HepG2 (cell line): ENCODE results near the gene SPNS1. TPM values are rescaled to one million over a fixed set of nuclear protein-coding genes. Genes with fewer than 3 reads are reported as not detected.

Experiments
- ATF7-NPFF ChIP-seq: sonication (generic); formaldehyde crosslinking; IDR thresholded peaks from 2 replicates; pipeline ENCODE4 v1.8.1; 2023; ENCODE audit warnings: mild to moderate bottlenecking, low read depth, missing genetic modification reagents, moderate library complexity
- CBX1 ChIP-seq: IDR thresholded peaks from one replicate; pipeline ENCODE4 v1.6.1; 2016; ENCODE audit warnings: antibody characterized with exemption, low read depth
- KDM6A ChIP-seq: IDR thresholded peaks from 2 replicates; pipeline ENCODE4 v1.6.1; 2016; ENCODE audit warnings: low read depth
- NR2F1 ChIP-seq, 2 experiments: fragments of 450-650 bp in 1 of 2; formaldehyde crosslinking in 1 of 2; IDR thresholded peaks; 2 replicates each; pipeline versions ENCODE4 v1.5.0 to v1.6.1; 2016 to 2020; ENCODE audit warnings: mild to moderate bottlenecking in 1 of 2, missing compliant biosample characterization in 1 of 2, missing genetic modification reagents in 1 of 2, moderate library complexity in 1 of 2
- POLR2A ChIP-seq, 2 experiments: IDR thresholded peaks; 2 replicates each; pipeline ENCODE4 v1.6.1; 2011; ENCODE audit warnings: low read depth in 2 of 2, low read length in 2 of 2, mild to moderate bottlenecking in 1 of 2, moderate library complexity in 1 of 2; ENCODE audit not compliant: insufficient read depth in 1 of 2
- TARDBP ChIP-seq: sonication (generic); formaldehyde crosslinking; IDR thresholded peaks from 2 replicates; pipeline ENCODE4 v1.8.0; 2022; ENCODE audit warnings: mild to moderate bottlenecking, missing genetic modification reagents
- TMF1 ChIP-seq: sonication (generic); formaldehyde crosslinking; IDR thresholded peaks from 2 replicates; pipeline ENCODE4 v1.8.1; 2022; ENCODE audit warnings: low read depth, missing genetic modification reagents
- ZNF251 ChIP-seq: sonication (generic); formaldehyde crosslinking; IDR thresholded peaks from 2 replicates; pipeline ENCODE4 v1.9.0; 2021; ENCODE audit warnings: mild to moderate bottlenecking, missing genetic modification reagents
- polyA plus RNA-seq, 8 experiments: library from polyadenylated mRNA; depleted of rRNA in 3 of 8; stranded (reverse) in 7 of 8; unstranded in 1 of 8; fragments of >200 nt; fragmentation: Illumina TruSeq in 4 of 8; extraction: Trizol in 4 of 8; gene quantifications; 2 replicates each; pipeline versions ENCODE4 v1.2.1 to v1.2.3, GENCODE V29; 2011 to 2016; ENCODE audit warnings: low read depth in 4 of 8, missing spikeins in 1 of 8, mixed read lengths in 1 of 8; ENCODE audit not compliant: insufficient read depth in 1 of 8
- total RNA-seq, 5 experiments: library from RNA; depleted of rRNA; stranded (reverse); fragments of >200 nt; fragmentation: Illumina TruSeq; extraction: Trizol; gene quantifications; 2 replicates each; pipeline ENCODE4 v1.2.3, GENCODE V29; 2016; ENCODE audit warnings: low read depth in 1 of 5
- TF ChIP-seq, protein P1 (sequence below): sonication (generic); formaldehyde crosslinking; IDR thresholded peaks from 2 replicates; pipeline ENCODE4 v1.4.0; 2020; ENCODE audit warnings: missing genetic modification reagents
- TF ChIP-seq, protein P2 (sequence below): sonication (generic); formaldehyde crosslinking; IDR thresholded peaks from 2 replicates; pipeline ENCODE4 v1.4.0; 2020; ENCODE audit warnings: missing genetic modification reagents, borderline replicate concordance
- TF ChIP-seq, protein P3 (sequence below): sonication (generic); formaldehyde crosslinking; IDR thresholded peaks from 2 replicates; pipeline ENCODE4 v1.8.1; 2023; ENCODE audit warnings: missing genetic modification reagents, inconsistent platforms, borderline replicate concordance
- TF ChIP-seq, protein P4 (sequence below): IDR thresholded peaks from 2 replicates; pipeline ENCODE4 v1.6.1; 2016

The SPNS1 gene
- total and polyA plus RNA-seq, 2 of the 13 experiments (the other 11 are each of a cell fraction or from before 2014, with no cell fraction given): 25.6 to 38.8 TPM

DNA sequence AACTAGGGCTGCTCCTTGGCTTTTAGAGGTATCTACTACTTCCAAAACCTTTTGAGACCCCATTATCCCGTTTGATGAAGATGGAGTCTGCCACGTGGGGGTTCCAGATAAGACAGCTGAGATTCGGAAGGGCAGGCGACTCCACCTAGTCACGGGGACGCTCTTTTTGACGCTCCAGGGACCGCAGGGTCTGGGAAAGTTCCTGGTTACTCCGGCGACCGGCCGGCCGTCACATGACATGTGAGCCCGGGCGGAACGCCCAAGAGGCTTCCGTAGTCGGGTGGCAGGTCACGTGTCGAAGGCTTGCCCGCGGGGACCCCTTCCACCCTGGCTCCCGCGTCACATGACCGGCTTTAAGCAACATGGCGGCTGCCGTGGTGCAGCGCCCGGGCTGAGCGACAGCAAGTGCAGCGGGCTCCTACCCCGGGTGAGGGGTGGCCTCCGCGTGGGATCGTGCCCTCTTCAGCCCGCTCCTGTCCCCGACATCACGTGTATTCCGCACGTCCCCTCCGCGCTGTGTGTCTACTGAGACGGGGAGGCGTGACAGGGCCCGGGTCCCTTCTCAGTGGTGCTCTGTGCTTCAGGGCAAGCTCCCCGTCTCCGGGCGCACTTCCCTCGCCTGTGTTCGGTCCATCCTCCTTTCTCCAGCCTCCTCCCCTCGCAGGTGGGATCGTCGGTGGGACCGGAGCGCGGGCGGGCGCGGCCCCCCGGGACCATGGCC lies at the start of gene SPNS1 (continued):
- TF ChIP-seq, protein P1, sequence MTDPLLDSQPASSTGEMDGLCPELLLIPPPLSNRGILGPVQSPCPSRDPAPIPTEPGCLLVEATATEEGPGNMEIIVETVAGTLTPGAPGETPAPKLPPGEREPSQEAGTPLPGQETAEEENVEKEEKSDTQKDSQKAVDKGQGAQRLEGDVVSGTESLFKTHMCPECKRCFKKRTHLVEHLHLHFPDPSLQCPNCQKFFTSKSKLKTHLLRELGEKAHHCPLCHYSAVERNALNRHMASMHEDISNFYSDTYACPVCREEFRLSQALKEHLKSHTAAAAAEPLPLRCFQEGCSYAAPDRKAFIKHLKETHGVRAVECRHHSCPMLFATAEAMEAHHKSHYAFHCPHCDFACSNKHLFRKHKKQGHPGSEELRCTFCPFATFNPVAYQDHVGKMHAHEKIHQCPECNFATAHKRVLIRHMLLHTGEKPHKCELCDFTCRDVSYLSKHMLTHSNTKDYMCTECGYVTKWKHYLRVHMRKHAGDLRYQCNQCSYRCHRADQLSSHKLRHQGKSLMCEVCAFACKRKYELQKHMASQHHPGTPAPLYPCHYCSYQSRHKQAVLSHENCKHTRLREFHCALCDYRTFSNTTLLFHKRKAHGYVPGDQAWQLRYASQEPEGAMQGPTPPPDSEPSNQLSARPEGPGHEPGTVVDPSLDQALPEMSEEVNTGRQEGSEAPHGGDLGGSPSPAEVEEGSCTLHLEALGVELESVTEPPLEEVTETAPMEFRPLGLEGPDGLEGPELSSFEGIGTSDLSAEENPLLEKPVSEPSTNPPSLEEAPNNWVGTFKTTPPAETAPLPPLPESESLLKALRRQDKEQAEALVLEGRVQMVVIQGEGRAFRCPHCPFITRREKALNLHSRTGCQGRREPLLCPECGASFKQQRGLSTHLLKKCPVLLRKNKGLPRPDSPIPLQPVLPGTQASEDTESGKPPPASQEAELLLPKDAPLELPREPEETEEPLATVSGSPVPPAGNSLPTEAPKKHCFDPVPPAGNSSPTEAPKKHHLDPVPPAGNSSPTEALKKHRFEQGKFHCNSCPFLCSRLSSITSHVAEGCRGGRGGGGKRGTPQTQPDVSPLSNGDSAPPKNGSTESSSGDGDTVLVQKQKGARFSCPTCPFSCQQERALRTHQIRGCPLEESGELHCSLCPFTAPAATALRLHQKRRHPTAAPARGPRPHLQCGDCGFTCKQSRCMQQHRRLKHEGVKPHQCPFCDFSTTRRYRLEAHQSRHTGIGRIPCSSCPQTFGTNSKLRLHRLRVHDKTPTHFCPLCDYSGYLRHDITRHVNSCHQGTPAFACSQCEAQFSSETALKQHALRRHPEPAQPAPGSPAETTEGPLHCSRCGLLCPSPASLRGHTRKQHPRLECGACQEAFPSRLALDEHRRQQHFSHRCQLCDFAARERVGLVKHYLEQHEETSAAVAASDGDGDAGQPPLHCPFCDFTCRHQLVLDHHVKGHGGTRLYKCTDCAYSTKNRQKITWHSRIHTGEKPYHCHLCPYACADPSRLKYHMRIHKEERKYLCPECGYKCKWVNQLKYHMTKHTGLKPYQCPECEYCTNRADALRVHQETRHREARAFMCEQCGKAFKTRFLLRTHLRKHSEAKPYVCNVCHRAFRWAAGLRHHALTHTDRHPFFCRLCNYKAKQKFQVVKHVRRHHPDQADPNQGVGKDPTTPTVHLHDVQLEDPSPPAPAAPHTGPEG: peak; percentile 58; the same call in 1 of the 2 replicates
- TF ChIP-seq NR2F1 (CRISPR knock-in tag; IDR thresholded peaks at IDR 0.05): peak in 1 of 2 experiments; percentile 13; a peak in 1 of 4 replicates
- TF ChIP-seq CBX1: peak; percentile 84
- TF ChIP-seq TMF1 (CRISPR knock-in tag): no peak
- TF ChIP-seq TARDBP (CRISPR knock-in tag): peak; percentile 90
- TF ChIP-seq, protein P2, sequence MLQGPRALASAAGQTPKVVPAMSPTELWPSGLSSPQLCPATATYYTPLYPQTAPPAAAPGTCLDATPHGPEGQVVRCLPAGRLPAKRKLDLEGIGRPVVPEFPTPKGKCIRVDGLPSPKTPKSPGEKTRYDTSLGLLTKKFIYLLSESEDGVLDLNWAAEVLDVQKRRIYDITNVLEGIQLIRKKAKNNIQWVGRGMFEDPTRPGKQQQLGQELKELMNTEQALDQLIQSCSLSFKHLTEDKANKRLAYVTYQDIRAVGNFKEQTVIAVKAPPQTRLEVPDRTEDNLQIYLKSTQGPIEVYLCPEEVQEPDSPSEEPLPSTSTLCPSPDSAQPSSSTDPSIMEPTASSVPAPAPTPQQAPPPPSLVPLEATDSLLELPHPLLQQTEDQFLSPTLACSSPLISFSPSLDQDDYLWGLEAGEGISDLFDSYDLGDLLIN: peak; percentile 92; the same call in 1 of the 2 replicates
- TF ChIP-seq ZNF251 (CRISPR knock-in tag): peak; percentile 88; the same call in 1 of the 2 replicates
- TF ChIP-seq ATF7-NPFF: peak; percentile 84; the same call in 1 of the 2 replicates
- TF ChIP-seq KDM6A (CRISPR knock-in tag): no peak
- peak; percentile 88 to 89 for TF ChIP-seq POLR2A (IDR thresholded peaks at IDR 0.05; ENCODE audit: insufficient read depth in 1 of 2, low read depth in 2 of 2, low read length in 2 of 2)
- TF ChIP-seq, protein P3, sequence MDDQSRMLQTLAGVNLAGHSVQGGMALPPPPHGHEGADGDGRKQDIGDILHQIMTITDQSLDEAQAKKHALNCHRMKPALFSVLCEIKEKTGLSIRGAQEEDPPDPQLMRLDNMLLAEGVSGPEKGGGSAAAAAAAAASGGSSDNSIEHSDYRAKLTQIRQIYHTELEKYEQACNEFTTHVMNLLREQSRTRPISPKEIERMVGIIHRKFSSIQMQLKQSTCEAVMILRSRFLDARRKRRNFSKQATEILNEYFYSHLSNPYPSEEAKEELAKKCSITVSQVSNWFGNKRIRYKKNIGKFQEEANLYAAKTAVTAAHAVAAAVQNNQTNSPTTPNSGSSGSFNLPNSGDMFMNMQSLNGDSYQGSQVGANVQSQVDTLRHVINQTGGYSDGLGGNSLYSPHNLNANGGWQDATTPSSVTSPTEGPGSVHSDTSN (CRISPR knock-in tag): peak; percentile 73; the same call in 1 of the 2 replicates
- TF ChIP-seq, protein P4, sequence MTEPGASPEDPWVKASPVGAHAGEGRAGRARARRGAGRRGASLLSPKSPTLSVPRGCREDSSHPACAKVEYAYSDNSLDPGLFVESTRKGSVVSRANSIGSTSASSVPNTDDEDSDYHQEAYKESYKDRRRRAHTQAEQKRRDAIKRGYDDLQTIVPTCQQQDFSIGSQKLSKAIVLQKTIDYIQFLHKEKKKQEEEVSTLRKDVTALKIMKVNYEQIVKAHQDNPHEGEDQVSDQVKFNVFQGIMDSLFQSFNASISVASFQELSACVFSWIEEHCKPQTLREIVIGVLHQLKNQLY (CRISPR knock-in tag): peak; percentile 53; the same call in 1 of the 2 replicates
